ENCODE data around the gene CADM1.

CADM1 gene

GRCh38 chr11:115183136-115183535, 321.1 kb downstream of the CADM1 start:
- H3K27me3 ChIP-seq (ENCODE audit: control insufficient read depth, insufficient read depth, low read length), result no peaks in the 10 kb centered on the region
- H3K9me3 ChIP-seq (ENCODE audit: control insufficient read depth, insufficient read depth, low read length), result no peaks in the 10 kb centered on the region
- no peak overlapping the region for H3K4me3 ChIP-seq (ENCODE audit: low read depth, low read length)
- no peaks in the 10 kb centered on the region for H3K36me3 ChIP-seq (ENCODE audit: control insufficient read depth, insufficient read depth, low read length)
- no peak overlapping the region for H3K9ac ChIP-seq (ENCODE audit: low read depth, low read length)
- no peaks in the 10 kb centered on the region for H3K4me1 ChIP-seq (ENCODE audit: control insufficient read depth, insufficient read depth, low read length)

- no peak overlapping the region for H3K4me3 ChIP-seq (ENCODE audit: low read depth, low read length)
- H3K4me1 ChIP-seq (ENCODE audit: control insufficient read depth, insufficient read depth, low read length), result no peaks in the 10 kb centered on the region
- no peaks in the 10 kb centered on the region for H3K27me3 ChIP-seq (ENCODE audit: control insufficient read depth, insufficient read depth, low read length)
- H3K36me3 ChIP-seq (ENCODE audit: control insufficient read depth, insufficient read depth, low read length), result no peaks in the 10 kb centered on the region
- H3K9ac ChIP-seq (ENCODE audit: low read depth, low read length), result no peak overlapping the region
- no peaks in the 10 kb centered on the region for H3K9me3 ChIP-seq (ENCODE audit: control insufficient read depth, insufficient read depth, low read length)
Measured at GRCh38 chr11:115182282-115182955, 321.8 kb downstream of the CADM1 start.

- Histone ChIP-seq H3K9ac (ENCODE audit: low read depth, low read length) (no peak overlapping the region), H3K27me3 (ENCODE audit: control insufficient read depth, insufficient read depth, low read length) (no peaks in the 10 kb centered on the region), H3K9me3 (ENCODE audit: control insufficient read depth, insufficient read depth, low read length) (no peaks in the 10 kb centered on the region), H3K36me3 (ENCODE audit: control insufficient read depth, insufficient read depth, low read length) (no peaks in the 10 kb centered on the region), H3K4me1 (ENCODE audit: control insufficient read depth, insufficient read depth, low read length) (no peaks in the 10 kb centered on the region), H3K4me3 (ENCODE audit: low read depth, low read length) (no peak overlapping the region)
Measured at GRCh38 chr11:115181538-115181937, 322.7 kb downstream of the CADM1 start.

GRCh38 chr11:115180272-115180671, 323.9 kb downstream of the CADM1 start:
- no peaks in the 10 kb centered on the region for H3K4me1 ChIP-seq (ENCODE audit: control insufficient read depth, insufficient read depth, low read length)
- no peak overlapping the region for H3K9ac ChIP-seq (ENCODE audit: low read depth, low read length)
- H3K27me3 ChIP-seq (ENCODE audit: control insufficient read depth, insufficient read depth, low read length), result no peaks in the 10 kb centered on the region
- no peak overlapping the region for H3K4me3 ChIP-seq (ENCODE audit: low read depth, low read length)
- H3K9me3 ChIP-seq (ENCODE audit: control insufficient read depth, insufficient read depth, low read length), result no peaks in the 10 kb centered on the region
- H3K36me3 ChIP-seq (ENCODE audit: control insufficient read depth, insufficient read depth, low read length), result no peaks in the 10 kb centered on the region

GRCh38 chr11:115179636-115180035, 324.6 kb downstream of the CADM1 start:
- Histone ChIP-seq H3K9ac (ENCODE audit: low read depth, low read length) (no peak overlapping the region), H3K27me3 (ENCODE audit: control insufficient read depth, insufficient read depth, low read length) (no peaks in the 10 kb centered on the region), H3K9me3 (ENCODE audit: control insufficient read depth, insufficient read depth, low read length) (no peaks in the 10 kb centered on the region), H3K4me1 (ENCODE audit: control insufficient read depth, insufficient read depth, low read length) (no peaks in the 10 kb centered on the region), H3K36me3 (ENCODE audit: control insufficient read depth, insufficient read depth, low read length) (no peaks in the 10 kb centered on the region), H3K4me3 (ENCODE audit: low read depth, low read length) (no peak overlapping the region)

- H3K9ac ChIP-seq (ENCODE audit: low read depth, low read length), result no peak overlapping the region
- H3K9me3 ChIP-seq (ENCODE audit: control insufficient read depth, insufficient read depth, low read length), result no peaks in the 10 kb centered on the region
- H3K4me1 ChIP-seq (ENCODE audit: control insufficient read depth, insufficient read depth, low read length), result no peaks in the 10 kb centered on the region
- no peak overlapping the region for H3K4me3 ChIP-seq (ENCODE audit: low read depth, low read length)
- no peaks in the 10 kb centered on the region for H3K36me3 ChIP-seq (ENCODE audit: control insufficient read depth, insufficient read depth, low read length)
- no peaks in the 10 kb centered on the region for H3K27me3 ChIP-seq (ENCODE audit: control insufficient read depth, insufficient read depth, low read length)
Measured at GRCh38 chr11:115178705-115179104, 325.5 kb downstream of the CADM1 start.

GRCh38 chr11:115173136-115173535, 331.1 kb downstream of the CADM1 start:
- Histone ChIP-seq H3K27me3 (ENCODE audit: control insufficient read depth, insufficient read depth, low read length) (peaks cover 1% of the 10 kb centered on the region), H3K4me3 (ENCODE audit: low read depth, low read length) (no peak overlapping the region), H3K9ac (ENCODE audit: low read depth, low read length) (no peak overlapping the region), H3K9me3 (ENCODE audit: control insufficient read depth, insufficient read depth, low read length) (no peaks in the 10 kb centered on the region), H3K4me1 (ENCODE audit: control insufficient read depth, insufficient read depth, low read length) (peaks cover 3% of the 10 kb centered on the region), H3K36me3 (ENCODE audit: control insufficient read depth, insufficient read depth, low read length) (no peaks in the 10 kb centered on the region)

- Histone ChIP-seq H3K9me3 (ENCODE audit: control insufficient read depth, insufficient read depth, low read length) (no peaks in the 10 kb centered on the region), H3K4me1 (ENCODE audit: control insufficient read depth, insufficient read depth, low read length) (peaks cover 6% of the 10 kb centered on the region), H3K9ac (ENCODE audit: low read depth, low read length) (no peak overlapping the region), H3K27me3 (ENCODE audit: control insufficient read depth, insufficient read depth, low read length) (peaks cover 6% of the 10 kb centered on the region), H3K4me3 (ENCODE audit: low read depth, low read length) (no peak overlapping the region), H3K36me3 (ENCODE audit: control insufficient read depth, insufficient read depth, low read length) (no peaks in the 10 kb centered on the region)
Measured at GRCh38 chr11:115170133-115170815, 333.9 kb downstream of the CADM1 start.

- Histone ChIP-seq H3K4me1 (ENCODE audit: control insufficient read depth, insufficient read depth, low read length) (peaks cover 10% of the 10 kb centered on the region), H3K4me3 (ENCODE audit: low read depth, low read length) (no peak overlapping the region), H3K36me3 (ENCODE audit: control insufficient read depth, insufficient read depth, low read length) (no peaks in the 10 kb centered on the region), H3K27me3 (ENCODE audit: control insufficient read depth, insufficient read depth, low read length) (peaks cover 6% of the 10 kb centered on the region), H3K9me3 (ENCODE audit: control insufficient read depth, insufficient read depth, low read length) (no peaks in the 10 kb centered on the region), H3K9ac (ENCODE audit: low read depth, low read length) (no peak overlapping the region)
Measured at GRCh38 chr11:115169251-115169650, 335.0 kb downstream of the CADM1 start.

GRCh38 chr11:115168686-115169085, 335.5 kb downstream of the CADM1 start:
- H3K4me1 ChIP-seq (ENCODE audit: control insufficient read depth, insufficient read depth, low read length), result peaks cover 16% of the 10 kb centered on the region
- H3K36me3 ChIP-seq (ENCODE audit: control insufficient read depth, insufficient read depth, low read length), result no peaks in the 10 kb centered on the region
- H3K9ac ChIP-seq (ENCODE audit: low read depth, low read length), result no peak overlapping the region
- no peak overlapping the region for H3K4me3 ChIP-seq (ENCODE audit: low read depth, low read length)
- H3K27me3 ChIP-seq (ENCODE audit: control insufficient read depth, insufficient read depth, low read length), result peaks cover 6% of the 10 kb centered on the region
- no peaks in the 10 kb centered on the region for H3K9me3 ChIP-seq (ENCODE audit: control insufficient read depth, insufficient read depth, low read length)

- no peak overlapping the region for H3K9ac ChIP-seq (ENCODE audit: low read depth, low read length)
- peaks cover 20% of the 10 kb centered on the region for H3K4me1 ChIP-seq (ENCODE audit: control insufficient read depth, insufficient read depth, low read length)
- no peaks in the 10 kb centered on the region for H3K9me3 ChIP-seq (ENCODE audit: control insufficient read depth, insufficient read depth, low read length)
- H3K4me3 ChIP-seq (ENCODE audit: low read depth, low read length), result no peak overlapping the region
- no peaks in the 10 kb centered on the region for H3K36me3 ChIP-seq (ENCODE audit: control insufficient read depth, insufficient read depth, low read length)
- peaks cover 6% of the 10 kb centered on the region for H3K27me3 ChIP-seq (ENCODE audit: control insufficient read depth, insufficient read depth, low read length)
Measured at GRCh38 chr11:115168229-115168671, 336.0 kb downstream of the CADM1 start.

GRCh38 chr11:115167456-115167855, 336.8 kb downstream of the CADM1 start:
- Histone ChIP-seq H3K4me3 (ENCODE audit: low read depth, low read length) (no peak overlapping the region), H3K9me3 (ENCODE audit: control insufficient read depth, insufficient read depth, low read length) (no peaks in the 10 kb centered on the region), H3K36me3 (ENCODE audit: control insufficient read depth, insufficient read depth, low read length) (no peaks in the 10 kb centered on the region), H3K27me3 (ENCODE audit: control insufficient read depth, insufficient read depth, low read length) (peaks cover 6% of the 10 kb centered on the region), H3K9ac (ENCODE audit: low read depth, low read length) (no peak overlapping the region), H3K4me1 (ENCODE audit: control insufficient read depth, insufficient read depth, low read length) (peaks cover 20% of the 10 kb centered on the region)
